Lung (tissue), 12 donors: Measurements from ENCODE around the gene EXOSC10. TPM values are rescaled to one million over a fixed set of nuclear protein-coding genes. Genes with fewer than 3 reads are reported as not detected.

Experiments
- ATAC-seq: fragments of 200-7000 bp; cut with Tn5 transposase; one replicate; pipeline ENCODE4 v1.9.1; 2020; ENCODE audit warnings: moderate number of reproducible peaks; ENCODE audit not compliant: insufficient read depth, low FRiP score
- DNase-seq, 3 donors: peaks; one replicate each; pipeline ENCODE4 v3.0.0-alpha.2; 2013 to 2017
- H3K27ac ChIP-seq, 2 donors: one replicate each; pipeline ENCODE4 v1.5.1; 2013; ENCODE audit warnings: mild to moderate bottlenecking in 2 of 2, moderate library complexity in 2 of 2, control low read depth in 1 of 2, inconsistent platforms in 1 of 2, low read depth in 1 of 2, low read length in 1 of 2
- H3K27me3 ChIP-seq, 3 donors: one replicate each; pipeline ENCODE4 v1.5.1; 2013; ENCODE audit warnings: low read length in 2 of 3; ENCODE audit not compliant: control insufficient read depth in 3 of 3, insufficient read depth in 3 of 3
- H3K36me3 ChIP-seq, 4 donors: one replicate each; pipeline ENCODE4 v1.5.1; 2013; ENCODE audit warnings: low read length in 4 of 4, mild to moderate bottlenecking in 1 of 4, moderate library complexity in 1 of 4; ENCODE audit not compliant: control insufficient read depth in 4 of 4, insufficient read depth in 4 of 4
- H3K4me1 ChIP-seq, 5 donors: one replicate each; pipeline ENCODE4 v1.5.1; 2013; ENCODE audit warnings: low read length in 5 of 5, mild to moderate bottlenecking in 2 of 5, moderate library complexity in 1 of 5; ENCODE audit not compliant: control insufficient read depth in 5 of 5, insufficient read depth in 5 of 5
- H3K4me3 ChIP-seq: one replicate; pipeline ENCODE4 v1.5.1; 2013; ENCODE audit warnings: mild to moderate bottlenecking, control low read depth, moderate library complexity
- H3K9ac ChIP-seq, 2 donors: one replicate each; pipeline ENCODE4 v1.5.1; 2013; ENCODE audit warnings: low read length in 2 of 2, control low read depth in 1 of 2; ENCODE audit not compliant: insufficient read depth in 1 of 2
- H3K9me3 ChIP-seq, 4 donors: one replicate each; pipeline ENCODE4 v1.5.1; 2013; ENCODE audit warnings: low read length in 3 of 4, mild to moderate bottlenecking in 1 of 4, moderate library complexity in 1 of 4; ENCODE audit not compliant: control insufficient read depth in 4 of 4, insufficient read depth in 3 of 4
- WGBS, 2 donors: extraction: QIAGEN DNeasy Blood & Tissue Kit; methylation state at CpG; one replicate each; pipeline ENCODE4 v1.1.7; 2013; 5-methylcytosine and 5-hydroxymethylcytosine counted together
- polyA plus RNA-seq, 2 donors: library from polyadenylated mRNA; stranded (reverse); fragments of 200-250 nt; gene quantifications; one replicate each; pipeline ENCODE4 v1.2.1, GENCODE V29; 2013
- total RNA-seq, 2 donors: library from RNA; depleted of rRNA in 1 of 2; stranded (reverse); fragments of >200 nt in 1 of 2; gene quantifications; one replicate each; pipeline ENCODE4 v1.2.1, GENCODE V29; 2014 to 2021
- TF ChIP-seq, protein P1 (sequence below): IDR thresholded peaks from 2 replicates; pipeline ENCODE4 v1.5.1; 2012; ENCODE audit warnings: mild to moderate bottlenecking; ENCODE audit errors: control extremely low read depth, extremely low read depth
- donor health status: control.
- donor health status: control.
- donor health status: Bipolar disorder and iron deficiency.
- donor health status: healthy.
- donor health status: DM: yes; HTN: yes; CAD: no.

The EXOSC10 gene
- total and polyA plus RNA-seq, 4 donors, result 29.0 to 75.1 (median 42.3) TPM

DNA sequence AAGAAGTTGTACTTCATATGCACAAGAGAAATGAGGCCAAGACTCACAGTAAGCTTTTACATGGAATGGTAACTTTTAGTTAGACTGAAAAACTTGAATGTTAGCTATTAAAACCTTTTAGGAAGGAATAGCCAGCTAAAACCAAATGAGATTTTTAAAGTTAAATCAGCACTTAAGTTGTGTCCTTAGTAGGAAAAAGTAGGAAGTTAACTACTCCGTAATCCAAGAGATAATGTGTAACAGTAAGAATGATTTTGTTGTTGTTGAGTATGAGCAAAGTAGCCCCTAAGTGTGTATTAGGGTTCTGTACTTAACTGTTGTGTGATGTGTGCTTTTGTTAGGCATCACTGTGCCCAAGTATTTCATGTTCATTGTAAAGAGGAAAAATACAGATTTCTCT is 74.1 kb downstream of the EXOSC10 start:
- TF ChIP-seq, protein P1, sequence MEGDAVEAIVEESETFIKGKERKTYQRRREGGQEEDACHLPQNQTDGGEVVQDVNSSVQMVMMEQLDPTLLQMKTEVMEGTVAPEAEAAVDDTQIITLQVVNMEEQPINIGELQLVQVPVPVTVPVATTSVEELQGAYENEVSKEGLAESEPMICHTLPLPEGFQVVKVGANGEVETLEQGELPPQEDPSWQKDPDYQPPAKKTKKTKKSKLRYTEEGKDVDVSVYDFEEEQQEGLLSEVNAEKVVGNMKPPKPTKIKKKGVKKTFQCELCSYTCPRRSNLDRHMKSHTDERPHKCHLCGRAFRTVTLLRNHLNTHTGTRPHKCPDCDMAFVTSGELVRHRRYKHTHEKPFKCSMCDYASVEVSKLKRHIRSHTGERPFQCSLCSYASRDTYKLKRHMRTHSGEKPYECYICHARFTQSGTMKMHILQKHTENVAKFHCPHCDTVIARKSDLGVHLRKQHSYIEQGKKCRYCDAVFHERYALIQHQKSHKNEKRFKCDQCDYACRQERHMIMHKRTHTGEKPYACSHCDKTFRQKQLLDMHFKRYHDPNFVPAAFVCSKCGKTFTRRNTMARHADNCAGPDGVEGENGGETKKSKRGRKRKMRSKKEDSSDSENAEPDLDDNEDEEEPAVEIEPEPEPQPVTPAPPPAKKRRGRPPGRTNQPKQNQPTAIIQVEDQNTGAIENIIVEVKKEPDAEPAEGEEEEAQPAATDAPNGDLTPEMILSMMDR, result no peak
- Histone ChIP-seq H3K4me3 (no peak overlapping the region), H3K9me3 (no peaks in the 10 kb centered on the region), H3K27ac (no peak overlapping the region), H3K36me3 (peaks cover 25 to 54% (median 32%) of the 10 kb centered on the region in 4 donors), H3K27me3 (no peaks in the 10 kb centered on the region), H3K4me1 (no peaks in the 10 kb centered on the region), H3K9ac (no peak overlapping the region)
- ATAC-seq, result no peak
- 94 to 96% methylated on average over 1 of the region's 1 CpG for WGBS, 2 donors
- no peak for DNase-seq

DNA sequence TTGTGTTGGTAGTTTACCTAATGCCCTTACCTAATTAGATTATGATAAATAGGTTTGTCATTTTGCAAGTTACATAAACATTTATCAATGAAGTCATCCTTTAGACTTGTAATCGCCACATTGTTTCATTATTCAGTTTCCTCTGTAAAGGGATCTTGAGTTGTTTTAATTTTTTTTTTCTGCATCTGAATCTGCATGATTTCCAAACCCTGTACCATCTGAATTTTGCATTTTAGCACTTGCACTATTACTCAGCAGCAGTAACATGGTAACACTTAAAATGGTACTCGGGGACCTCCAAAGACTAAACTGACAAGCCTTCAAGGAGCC is 74.8 kb downstream of the EXOSC10 start:
- no peak overlapping the region for H3K4me3 ChIP-seq
- no peak for ATAC-seq
- no peaks in the 10 kb centered on the region for H3K27me3 ChIP-seq
- TF ChIP-seq, protein P1, result no peak
- WGBS, 2 donors, result 81% methylated on average over 2 of the region's 2 CpGs
- DNase-seq, result no peak
- peaks cover 30 to 51% (median 35%) of the 10 kb centered on the region in 4 donors for H3K36me3 ChIP-seq
- H3K4me1 ChIP-seq, result no peaks in the 10 kb centered on the region
- H3K9me3 ChIP-seq, result no peaks in the 10 kb centered on the region
- no peak overlapping the region for H3K9ac ChIP-seq
- H3K27ac ChIP-seq, result no peak overlapping the region

DNA sequence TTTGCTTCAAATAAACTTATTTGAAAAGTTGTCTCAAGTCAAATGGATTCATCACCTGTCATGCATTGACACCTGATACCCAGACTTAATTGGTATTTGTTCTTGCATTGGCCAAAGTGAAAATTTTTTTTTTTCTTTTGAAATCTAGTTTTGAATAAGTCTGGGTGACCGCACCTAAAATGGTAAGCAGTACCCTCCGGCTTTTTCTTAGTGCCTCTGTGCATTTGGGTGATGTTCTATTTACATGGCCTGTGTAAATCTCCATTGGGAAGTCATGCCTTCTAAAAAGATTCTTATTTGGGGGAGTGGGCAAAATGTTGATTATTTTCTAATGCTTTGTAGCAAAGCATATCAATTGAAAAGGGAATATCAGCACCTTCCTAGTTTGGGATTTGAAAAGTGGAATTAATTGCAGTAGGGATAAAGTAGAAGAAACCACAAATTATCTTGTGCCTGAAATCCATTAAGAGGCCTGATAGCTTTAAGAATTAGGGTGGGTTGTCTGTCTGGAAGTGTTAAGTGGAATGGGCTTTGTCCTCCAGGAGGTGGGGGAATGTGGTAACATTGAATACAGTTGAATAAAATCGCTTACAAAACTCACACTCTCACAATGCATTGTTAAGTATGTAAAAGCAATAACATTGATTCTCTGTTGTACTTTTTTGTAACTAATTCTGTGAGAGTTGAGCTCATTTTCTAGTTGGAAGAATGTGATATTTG is 75.4 kb downstream of the EXOSC10 start:
- Histone ChIP-seq H3K9me3 (no peaks in the 10 kb centered on the region), H3K4me3 (no peak overlapping the region), H3K27me3 (no peaks in the 10 kb centered on the region), H3K4me1 (no peaks in the 10 kb centered on the region), H3K36me3 (peaks cover 31 to 52% (median 38%) of the 10 kb centered on the region in 4 donors), H3K9ac (no peak overlapping the region), H3K27ac (no peak overlapping the region)
- 92 to 95% methylated on average over 3 of the region's 3 CpGs for WGBS, 2 donors
- TF ChIP-seq, protein P1, result no peak
- DNase-seq (no peak), ATAC-seq (no peak)

DNA sequence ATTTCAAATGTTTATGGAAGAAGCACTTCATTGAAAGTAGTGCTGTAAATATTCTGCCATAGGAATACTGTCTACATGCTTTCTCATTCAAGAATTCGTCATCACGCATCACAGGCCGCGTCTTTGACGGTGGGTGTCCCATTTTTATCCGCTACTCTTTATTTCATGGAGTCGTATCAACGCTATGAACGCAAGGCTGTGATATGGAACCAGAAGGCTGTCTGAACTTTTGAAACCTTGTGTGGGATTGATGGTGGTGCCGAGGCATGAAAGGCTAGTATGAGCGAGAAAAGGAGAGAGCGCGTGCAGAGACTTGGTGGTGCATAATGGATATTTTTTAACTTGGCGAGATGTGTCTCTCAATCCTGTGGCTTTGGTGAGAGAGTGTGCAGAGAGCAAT is 76.5 kb downstream of the EXOSC10 start:
- WGBS, 2 donors, result 96 to 98% methylated on average over 14 of the region's 14 CpGs
- no peaks in the 10 kb centered on the region for H3K27me3 ChIP-seq
- no peaks in the 10 kb centered on the region for H3K9me3 ChIP-seq
- peaks cover 34 to 55% (median 47%) of the 10 kb centered on the region in 4 donors for H3K36me3 ChIP-seq
- TF ChIP-seq, protein P1, result no peak
- H3K27ac ChIP-seq, result no peak overlapping the region
- ATAC-seq (no peak), DNase-seq (no peak)
- H3K4me3 ChIP-seq, result no peak overlapping the region
- no peaks in the 10 kb centered on the region for H3K4me1 ChIP-seq
- no peak overlapping the region for H3K9ac ChIP-seq
